Activated CD8-positive, alpha-beta memory T cell treated with anti-CD3 and anti-CD28 coated beads for 48 hours (primary cell): ENCODE data around the gene UTP4.
"Not testable (repeated sequence)": the region's sequence is repeated elsewhere in the genome, so short reads cannot be mapped to it uniquely, and the experiment has no call there.

Experiments
- DNase-seq, 3 experiments: peaks; one replicate each; pipeline ENCODE4 v3.0.0-alpha.2; 2020; ENCODE audit warnings: low read depth in 2 of 3, low spot score in 2 of 3

UTP4 gene

DNA sequence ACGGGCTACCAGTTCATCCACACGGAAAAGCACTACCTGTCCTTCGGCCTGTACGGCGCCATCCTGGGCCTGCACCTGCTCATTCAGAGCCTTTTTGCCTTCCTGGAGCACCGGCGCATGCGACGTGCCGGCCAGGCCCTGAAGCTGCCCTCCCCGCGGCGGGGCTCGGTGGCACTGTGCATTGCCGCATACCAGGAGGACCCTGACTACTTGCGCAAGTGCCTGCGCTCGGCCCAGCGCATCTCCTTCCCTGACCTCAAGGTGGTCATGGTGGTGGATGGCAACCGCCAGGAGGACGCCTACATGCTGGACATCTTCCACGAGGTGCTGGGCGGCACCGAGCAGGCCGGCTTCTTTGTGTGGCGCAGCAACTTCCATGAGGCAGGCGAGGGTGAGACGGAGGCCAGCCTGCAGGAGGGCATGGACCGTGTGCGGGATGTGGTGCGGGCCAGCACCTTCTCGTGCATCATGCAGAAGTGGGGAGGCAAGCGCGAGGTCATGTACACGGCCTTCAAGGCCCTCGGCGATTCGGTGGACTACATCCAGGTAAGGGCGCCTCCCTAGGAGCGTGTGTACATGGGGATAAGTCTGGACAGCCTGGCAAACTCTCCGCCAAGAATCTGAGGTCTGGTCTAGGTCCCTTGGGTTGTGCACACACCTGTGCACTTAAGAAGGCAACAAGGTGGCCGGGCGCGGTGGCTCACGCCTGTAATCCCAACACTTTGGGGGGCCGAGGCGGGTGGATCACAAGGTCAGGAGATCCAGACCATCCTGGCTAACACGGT is 22.8 kb upstream of the UTP4 start:
- DNase-seq, result no peak

DNA sequence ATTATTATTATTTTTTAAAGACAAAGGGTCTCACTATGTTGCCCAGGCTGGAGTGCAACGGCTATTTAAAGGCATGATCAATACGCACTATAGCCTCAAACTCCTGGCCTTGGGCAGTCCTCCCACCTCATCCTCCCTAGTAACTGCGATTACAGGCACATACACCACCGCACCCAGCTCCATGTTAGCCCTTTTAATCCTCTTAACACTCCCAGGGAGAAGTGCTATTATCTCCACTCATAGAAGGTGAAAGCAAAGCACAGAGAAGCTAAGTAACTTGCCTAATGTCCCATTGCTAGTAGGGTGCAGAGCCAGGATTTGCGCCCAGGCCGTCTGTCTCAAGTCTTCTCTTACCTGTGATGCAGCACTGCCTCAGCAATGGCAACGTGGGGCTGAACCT is 22.0 kb upstream of the UTP4 start:
- no peak for DNase-seq

DNA sequence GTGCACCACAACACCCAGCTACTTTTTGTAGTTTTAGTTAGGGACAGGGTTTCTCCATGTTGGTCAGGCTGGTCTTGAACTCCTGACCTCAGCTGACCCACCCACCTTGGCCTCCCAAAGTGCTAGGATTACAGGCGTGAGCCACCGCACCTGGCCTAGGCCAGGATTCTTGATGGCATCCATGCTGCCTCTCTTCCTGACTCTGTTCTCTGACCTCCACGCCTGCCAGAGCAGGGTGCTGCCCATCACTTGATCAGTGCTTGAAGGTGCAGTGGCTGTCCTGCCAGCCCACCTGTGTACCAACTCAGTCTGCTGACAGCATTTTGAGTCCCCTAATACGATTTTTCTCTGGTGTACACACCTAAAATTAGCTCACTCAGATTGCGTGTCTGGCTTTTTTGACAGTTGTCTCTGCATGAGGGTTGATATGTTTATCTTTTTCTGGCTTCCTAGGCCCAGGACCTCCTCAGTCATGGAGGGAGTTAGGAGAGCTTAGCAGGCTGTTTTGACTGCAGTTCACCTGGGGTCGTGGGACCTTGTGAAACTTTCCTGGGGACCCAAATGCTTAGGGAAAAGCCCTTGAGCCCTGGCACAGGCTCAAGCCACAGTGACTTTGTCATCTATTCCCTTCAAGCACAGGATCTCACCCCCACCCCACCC is 21.1 kb upstream of the UTP4 start:
- no peak for DNase-seq

DNA sequence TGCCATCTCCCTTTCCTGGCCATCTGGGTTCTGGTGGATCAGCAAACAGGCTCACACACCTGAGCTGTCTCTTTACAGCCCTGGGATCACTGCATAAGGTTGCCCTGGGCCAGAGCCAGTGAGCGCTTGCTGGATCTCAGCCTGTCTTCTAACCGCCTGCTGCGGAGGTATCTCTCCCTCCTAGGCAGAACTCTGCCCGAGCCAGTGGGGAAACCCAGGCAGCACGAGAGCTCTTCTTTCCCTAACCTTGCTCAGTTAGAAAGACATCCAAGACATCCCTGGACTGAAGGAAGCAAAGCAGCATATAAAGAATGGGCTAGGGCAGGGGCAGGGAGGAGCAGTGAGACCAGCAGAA is 20.6 kb upstream of the UTP4 start:
- no peak for DNase-seq

DNA sequence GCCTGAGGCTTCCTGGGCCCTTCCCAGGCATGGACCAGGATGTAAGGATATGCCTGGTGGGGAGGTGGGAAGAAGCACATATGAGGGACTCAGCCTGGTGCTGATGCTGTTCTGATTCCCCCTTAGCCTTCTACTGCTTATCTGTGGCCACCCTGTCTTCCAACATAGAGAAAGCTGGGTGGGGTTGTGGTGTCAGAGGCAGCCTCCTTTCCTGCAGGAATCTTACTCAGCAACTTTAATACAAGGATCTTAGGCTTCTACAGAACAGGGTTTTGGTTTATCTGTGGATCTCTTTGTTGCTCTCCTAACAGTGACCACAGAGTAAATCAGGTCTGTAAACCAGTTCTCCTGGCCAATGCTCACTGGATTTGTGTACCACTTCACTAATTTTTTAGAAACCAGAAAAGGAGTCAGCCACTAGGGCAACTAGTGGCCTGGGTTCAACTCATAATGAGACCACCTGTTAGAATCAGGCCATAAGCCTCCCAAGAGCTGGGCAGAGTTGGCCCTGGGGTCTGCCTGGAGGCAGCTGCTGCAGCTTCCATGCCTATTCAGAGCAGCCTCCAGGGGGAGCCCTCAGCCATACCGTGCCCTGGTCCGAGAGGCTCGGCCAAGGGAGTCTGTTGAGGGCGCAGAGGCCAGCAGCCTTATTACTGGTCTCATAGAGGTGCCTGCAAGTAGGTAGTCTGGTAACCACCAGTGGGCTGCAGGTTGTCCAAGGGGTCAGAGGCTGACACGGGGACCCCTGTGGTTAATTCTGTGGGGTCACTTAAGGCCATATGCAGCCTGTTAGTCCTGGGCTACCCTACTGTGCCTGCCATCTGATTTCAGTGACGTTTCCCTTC is 19.9 kb upstream of the UTP4 start:
- DNase-seq, result no peak

DNA sequence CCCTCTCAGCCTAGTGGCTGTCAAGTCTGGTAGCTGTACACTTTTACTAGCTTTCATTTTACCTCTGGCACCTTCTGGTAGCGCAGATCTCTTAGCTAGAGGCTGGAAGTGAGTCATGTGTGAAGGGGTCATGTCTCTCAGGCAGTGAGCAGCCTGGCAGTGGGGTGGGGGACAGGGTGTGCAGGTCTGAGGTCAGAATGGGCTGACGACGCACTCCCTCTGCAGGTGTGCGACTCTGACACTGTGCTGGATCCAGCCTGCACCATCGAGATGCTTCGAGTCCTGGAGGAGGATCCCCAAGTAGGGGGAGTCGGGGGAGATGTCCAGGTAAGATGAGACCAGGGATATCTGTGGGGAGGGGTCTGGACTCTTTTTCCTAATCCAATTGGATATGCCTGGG is 19.2 kb upstream of the UTP4 start:
- DNase-seq, result no peak

DNA sequence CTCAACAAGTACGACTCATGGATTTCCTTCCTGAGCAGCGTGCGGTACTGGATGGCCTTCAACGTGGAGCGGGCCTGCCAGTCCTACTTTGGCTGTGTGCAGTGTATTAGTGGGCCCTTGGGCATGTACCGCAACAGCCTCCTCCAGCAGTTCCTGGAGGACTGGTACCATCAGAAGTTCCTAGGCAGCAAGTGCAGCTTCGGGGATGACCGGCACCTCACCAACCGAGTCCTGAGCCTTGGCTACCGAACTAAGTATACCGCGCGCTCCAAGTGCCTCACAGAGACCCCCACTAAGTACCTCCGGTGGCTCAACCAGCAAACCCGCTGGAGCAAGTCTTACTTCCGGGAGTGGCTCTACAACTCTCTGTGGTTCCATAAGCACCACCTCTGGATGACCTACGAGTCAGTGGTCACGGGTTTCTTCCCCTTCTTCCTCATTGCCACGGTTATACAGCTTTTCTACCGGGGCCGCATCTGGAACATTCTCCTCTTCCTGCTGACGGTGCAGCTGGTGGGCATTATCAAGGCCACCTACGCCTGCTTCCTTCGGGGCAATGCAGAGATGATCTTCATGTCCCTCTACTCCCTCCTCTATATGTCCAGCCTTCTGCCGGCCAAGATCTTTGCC is 18.0 kb upstream of the UTP4 start:
- DNase-seq, result no peak

DNA sequence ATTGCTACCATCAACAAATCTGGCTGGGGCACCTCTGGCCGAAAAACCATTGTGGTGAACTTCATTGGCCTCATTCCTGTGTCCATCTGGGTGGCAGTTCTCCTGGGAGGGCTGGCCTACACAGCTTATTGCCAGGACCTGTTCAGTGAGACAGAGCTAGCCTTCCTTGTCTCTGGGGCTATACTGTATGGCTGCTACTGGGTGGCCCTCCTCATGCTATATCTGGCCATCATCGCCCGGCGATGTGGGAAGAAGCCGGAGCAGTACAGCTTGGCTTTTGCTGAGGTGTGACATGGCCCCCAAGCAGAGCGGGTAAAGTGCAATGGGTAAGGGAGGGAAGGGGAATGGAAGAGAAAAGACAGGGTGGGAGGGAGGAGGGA is 17.5 kb upstream of the UTP4 start:
- DNase-seq, result no peak

DNA sequence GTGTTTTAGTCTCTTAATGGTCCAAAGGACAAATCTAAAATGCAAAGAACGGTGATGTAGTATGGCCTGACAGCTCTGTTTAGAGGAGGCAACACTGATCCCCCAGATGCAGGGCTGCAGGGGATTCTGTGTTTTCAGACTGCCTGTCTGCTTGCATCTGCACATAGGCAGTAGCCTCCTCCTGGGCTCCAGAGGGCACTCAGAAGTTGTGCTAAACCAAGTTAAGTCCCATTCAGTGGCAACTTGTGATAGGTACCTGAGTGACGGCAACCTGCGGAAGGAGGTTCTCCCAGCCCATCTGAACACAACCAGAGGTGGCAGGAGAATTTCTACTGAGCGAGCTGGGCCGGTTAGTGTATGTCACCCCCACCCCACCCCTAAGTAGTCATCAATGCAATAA is 17.1 kb upstream of the UTP4 start:
- DNase-seq, result no peak

DNA sequence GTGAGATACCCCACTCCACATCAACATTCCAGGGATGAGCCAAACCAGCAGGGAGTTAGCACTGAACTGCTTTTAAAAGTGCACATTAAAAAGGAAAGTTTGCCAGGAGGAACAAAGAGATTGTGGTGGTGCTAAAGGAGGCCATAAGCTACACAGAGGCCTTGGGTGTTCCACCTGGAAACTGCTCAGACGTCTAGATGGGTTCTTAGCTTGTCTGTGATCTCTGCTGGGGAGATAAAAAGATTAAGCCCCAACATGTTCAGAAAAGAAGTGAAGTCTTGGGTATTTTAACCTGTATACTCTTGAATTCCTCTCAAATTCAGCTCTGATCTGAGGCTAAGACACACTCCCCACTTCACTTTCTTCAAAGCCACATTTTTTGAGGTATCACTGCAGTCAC is 16.6 kb upstream of the UTP4 start:
- DNase-seq, result no peak

DNA sequence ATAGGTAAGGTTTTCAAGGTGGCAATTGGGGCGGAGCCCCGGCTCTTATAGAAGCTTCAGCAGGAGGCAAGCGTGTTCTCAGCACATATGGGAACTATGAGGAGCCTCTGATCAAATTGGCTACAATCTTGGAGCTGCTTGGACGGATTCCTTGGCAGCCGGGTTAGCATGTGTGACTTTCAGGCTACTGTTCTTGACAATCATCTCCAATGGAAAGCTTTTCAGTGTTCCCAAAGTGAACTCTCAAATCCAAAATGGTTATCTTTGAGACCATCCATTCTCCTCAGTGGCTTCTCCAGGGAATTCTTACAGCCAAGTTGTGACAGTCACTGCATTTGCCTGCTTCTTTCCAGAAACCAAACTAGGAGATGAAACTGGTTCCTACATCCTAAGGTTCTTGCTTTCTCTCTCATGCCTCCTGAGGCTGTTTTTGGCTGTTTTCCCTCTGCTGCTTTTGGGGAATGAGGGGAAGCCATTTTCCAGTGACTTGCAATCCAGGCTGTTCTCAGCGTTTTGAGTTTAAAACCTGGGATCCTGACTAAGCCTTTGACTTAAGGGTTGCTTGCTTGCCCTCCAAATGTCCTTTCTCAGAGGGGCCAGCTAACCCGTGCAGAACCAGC is 16.1 kb upstream of the UTP4 start:
- DNase-seq, result no peak

DNA sequence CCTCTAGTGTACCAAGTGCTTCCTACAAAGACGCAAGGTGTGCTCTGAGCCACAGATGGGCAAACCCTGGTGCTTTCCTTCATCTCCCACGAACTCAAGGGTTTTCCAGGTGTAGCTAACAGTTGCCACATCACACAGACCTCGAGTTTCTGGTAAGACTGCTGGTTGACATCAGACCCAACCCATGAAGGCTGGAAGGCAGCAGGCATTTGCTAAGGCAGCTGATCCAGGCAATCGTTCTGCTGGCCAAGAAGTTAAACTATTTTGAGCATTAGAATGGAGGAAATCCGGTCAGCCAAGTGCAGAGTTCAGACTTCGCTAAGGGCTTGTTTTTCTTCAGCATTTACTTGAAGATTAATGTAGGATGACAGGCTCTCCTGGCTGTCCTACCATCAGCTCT is 15.5 kb upstream of the UTP4 start:
- DNase-seq, result no peak

DNA sequence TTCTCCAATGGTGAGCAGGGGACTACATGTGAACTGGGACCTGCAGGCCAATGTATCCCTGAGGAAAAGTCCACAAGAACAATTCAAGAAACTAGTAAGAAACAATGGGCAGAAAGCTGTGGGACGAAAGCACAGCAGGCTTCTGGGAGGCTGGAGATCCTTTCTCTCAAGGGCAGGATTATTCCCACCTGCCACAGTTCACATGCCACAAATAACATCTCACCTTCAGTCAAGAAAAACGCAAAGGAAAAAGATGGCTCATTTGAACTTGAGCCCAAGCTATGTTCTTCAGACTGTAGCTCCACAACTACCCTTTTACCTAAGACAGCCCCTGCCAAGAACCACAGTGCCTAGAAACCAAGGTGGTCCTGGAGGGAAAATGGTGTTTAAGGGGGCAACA is 14.0 kb upstream of the UTP4 start:
- DNase-seq, result no peak

DNA sequence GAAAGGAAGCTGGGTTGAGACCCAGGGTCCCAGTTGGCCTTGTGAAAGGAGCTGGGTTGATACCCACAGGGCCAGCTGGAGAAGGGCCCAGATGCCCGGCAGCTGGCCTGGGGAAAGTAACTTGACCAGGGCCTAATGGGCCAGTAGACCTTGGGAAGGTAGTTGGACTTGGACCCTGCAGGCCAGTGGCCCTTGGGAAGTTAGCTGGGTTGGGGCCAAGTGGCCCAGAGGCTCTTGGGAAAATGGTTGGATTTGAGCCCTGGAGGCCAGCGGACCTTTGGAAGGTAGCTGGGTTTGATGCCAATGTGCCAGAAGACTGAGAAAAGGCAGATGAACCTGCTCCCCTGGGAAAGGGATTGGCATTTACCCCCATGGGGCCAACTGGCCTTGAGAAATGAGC is 13.5 kb upstream of the UTP4 start:
- no peak for DNase-seq

DNA sequence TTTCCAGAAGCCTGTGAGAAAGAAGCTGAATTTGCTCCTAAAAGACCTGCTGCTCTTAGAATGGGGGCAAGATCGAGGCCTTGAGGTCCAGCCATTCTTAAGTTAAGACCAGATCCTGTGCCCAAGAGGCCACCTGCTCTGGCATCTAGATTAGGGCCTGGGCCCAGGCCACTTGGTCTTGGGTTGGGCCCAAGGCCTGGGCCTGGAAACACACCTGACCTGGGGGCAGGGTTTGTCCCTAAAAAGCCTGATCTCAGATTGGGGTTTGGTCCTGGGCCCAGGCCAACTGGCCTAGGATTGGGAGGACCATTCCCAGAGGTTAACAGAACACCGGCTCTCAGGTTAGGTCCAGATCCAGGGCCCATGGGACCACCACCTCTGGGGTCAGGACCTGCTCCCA is 12.9 kb upstream of the UTP4 start:
- DNase-seq, result no peak

DNA sequence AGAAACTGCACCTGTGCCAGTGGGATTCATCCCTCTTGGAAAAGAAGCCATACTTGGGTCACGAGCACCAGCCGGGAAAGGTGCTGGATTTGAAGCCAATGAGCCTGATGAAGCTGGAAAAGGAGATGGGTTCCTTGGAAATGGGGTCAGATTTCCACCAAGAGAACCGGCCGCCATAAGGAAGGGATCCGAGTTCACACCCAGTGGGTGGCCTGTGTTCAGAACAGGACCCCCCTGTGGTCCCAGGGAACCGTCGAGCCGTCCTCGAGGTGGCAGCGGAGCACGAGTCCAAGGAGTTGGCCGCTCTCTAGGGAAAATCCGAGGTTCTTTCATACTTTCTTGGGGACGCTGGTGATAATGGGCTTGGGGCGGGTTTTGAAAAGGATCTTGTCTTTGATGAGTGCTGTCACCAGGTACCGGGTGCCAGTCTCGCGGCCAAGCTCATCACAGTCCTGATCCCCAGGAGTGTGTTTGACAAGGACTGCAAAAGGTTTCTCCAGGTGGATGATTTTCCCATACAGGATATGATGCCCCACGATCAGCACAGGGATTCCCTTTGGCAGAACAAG is 12.3 kb upstream of the UTP4 start:
- no peak for DNase-seq

DNA sequence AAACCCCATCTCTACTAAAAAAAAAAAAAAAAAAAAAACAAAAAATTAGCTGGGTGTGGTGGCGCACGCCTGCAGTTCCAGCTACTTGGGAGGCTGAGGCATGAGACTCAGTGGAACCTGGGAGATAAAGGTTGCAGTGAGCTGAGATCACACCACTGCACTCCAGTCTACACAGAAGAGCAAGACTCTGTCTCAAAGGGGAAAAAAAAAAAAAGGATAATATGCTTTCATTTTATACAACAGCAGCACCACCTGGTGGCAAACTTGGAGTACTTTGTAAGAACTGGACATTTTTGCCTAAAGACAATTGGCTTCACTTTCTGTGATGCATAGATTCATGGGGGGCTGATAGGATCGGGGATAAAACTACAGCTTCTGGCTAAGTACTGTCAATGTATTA is 8.5 kb upstream of the UTP4 start:
- DNase-seq, result no peak

DNA sequence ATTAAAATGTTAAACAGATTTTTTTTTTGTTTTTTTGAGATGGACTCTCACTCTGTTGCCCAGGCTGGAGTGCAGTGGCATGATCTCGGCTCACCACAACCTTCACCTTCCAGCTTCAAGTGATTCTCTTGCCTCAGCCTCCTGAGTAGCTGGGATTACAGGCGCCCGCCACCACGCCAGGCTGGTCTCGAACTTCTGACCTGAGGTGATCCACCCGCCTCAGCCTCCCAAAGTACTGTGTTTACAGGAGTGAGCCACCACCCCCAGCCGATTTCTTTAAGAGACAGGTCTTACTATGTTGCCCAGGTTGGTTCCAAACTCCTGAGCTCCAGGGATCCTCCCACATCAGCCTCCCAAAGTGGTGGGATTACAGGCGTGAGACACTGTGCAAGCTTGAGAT is 8.0 kb upstream of the UTP4 start:
- DNase-seq, result not testable (repeated sequence)

DNA sequence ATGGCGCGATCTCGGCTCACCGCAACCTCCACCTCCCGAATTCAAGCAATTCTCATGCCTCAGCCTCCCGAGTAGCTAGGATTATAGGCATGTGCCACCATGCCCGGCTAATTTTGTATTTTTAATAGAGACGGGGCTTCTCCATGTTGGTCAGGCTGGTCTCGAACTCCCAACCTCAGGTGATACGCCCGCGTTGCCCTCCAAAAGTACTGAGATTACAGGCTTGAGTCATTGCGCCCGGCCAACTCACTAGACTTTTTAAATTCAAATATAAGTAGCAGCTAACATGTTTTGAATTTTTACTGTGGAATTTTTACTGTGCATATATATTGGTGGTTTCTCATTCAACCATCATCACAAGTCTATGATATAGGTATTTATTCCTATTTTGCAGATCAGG is 7.5 kb upstream of the UTP4 start:
- not testable (repeated sequence) for DNase-seq

DNA sequence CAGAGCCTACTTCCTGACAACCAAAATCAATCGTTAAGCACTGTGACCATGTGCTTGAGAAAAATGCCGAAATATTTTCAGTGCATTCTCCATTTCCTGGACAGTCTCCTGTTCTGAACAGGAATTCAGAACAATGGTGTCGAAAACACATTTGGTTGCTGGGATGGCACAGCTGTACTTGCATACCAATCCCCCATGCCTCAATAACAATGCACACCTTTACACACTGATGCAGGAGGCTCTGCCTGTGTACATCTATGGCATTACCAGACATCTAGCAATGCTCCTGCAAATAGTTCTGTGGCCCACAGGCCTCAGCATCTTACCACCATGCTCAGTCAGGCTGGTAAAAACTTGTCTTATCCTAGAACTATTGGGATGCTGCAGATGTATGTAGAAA is 6.2 kb upstream of the UTP4 start:
- DNase-seq, result no peak

DNA sequence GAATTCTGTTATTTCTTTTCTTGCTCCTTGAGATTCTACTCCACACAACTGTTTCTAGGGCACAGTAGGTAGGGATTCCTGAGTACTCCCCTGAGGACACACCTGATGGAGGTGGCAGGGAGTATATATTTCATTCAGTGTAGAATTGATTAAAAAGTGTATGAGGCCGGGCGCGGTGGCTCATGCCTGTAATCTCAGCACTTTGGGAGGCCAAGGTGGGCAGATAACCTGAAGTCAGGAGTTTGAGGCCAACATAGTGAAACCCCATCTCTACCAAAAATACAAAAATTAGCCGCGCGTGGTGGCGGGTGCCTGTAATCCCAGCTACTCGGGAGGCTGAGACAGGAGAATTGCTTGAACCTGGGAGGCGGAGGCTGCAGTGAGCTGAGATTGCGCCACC is 5.6 kb upstream of the UTP4 start:
- DNase-seq, result not testable (repeated sequence)
